OCI-LY1 (cell line): ENCODE results near the gene EXOC6B.
"Not testable (repeated sequence)": the region's sequence is repeated elsewhere in the genome, so short reads cannot be mapped to it uniquely, and the experiment has no call there.

Experiments used
- H2AFZ ChIP-seq: fragments of 200-600 bp; sonication (generic), shearing (Covaris generic); 2 replicates; pipeline ENCODE4 v1.6.0; 2014; ENCODE audit warnings: antibody characterized with exemption, mild to moderate bottlenecking, low read length
- H3F3A ChIP-seq: fragments of 200-600 bp; sonication (generic), shearing (Covaris generic); 2 replicates; pipeline ENCODE4 v1.6.0; 2014; ENCODE audit warnings: mild to moderate bottlenecking, antibody characterized with exemption, low read length, moderate library complexity; ENCODE audit not compliant: insufficient read depth
- H3K27ac ChIP-seq: fragments of 200-600 bp; sonication (generic); 2 replicates; pipeline ENCODE4 v1.5.1; 2014; ENCODE audit warnings: low read length, mixed run types, mild to moderate bottlenecking, low read depth; ENCODE audit not compliant: poor library complexity, severe bottlenecking
- H3K27me3 ChIP-seq: fragments of 200-600 bp; sonication (generic); 2 replicates; pipeline ENCODE4 v1.6.0; 2014; ENCODE audit warnings: antibody characterized with exemption, mild to moderate bottlenecking, low read length, moderate library complexity; ENCODE audit not compliant: insufficient read depth
- H3K36me3 ChIP-seq: fragments of 200-600 bp; sonication (generic); 2 replicates; pipeline ENCODE4 v1.6.1; 2014; ENCODE audit warnings: mild to moderate bottlenecking, antibody characterized with exemption, low read length, moderate library complexity, mixed read lengths; ENCODE audit not compliant: insufficient read depth
- H3K4me1 ChIP-seq: fragments of 200-600 bp; sonication (generic); 2 replicates; pipeline ENCODE4 v1.5.1; 2014; ENCODE audit warnings: mild to moderate bottlenecking, low read length, moderate library complexity; ENCODE audit not compliant: insufficient read depth, severe bottlenecking
- H3K4me2 ChIP-seq: fragments of 200-600 bp; sonication (generic), shearing (Covaris generic); 2 replicates; pipeline ENCODE4 v1.6.1; 2014; ENCODE audit warnings: low read length
- H3K4me3 ChIP-seq: fragments of 200-600 bp; sonication (generic); 2 replicates; pipeline ENCODE4 v1.5.1; 2014; ENCODE audit warnings: low read length, low read depth, mild to moderate bottlenecking, mixed read lengths; ENCODE audit not compliant: poor library complexity, severe bottlenecking
- H3K79me2 ChIP-seq: fragments of 200-600 bp; shearing (Covaris generic); 2 replicates; pipeline ENCODE4 v1.6.1; 2016; ENCODE audit warnings: mixed run types, low read length, mixed read lengths; ENCODE audit not compliant: insufficient read depth
- H3K9ac ChIP-seq: fragments of 200-600 bp; sonication (generic), shearing (Covaris generic); 2 replicates; pipeline ENCODE4 v1.6.1; 2014; ENCODE audit warnings: mild to moderate bottlenecking, low read length, mixed read lengths
- H3K9me2 ChIP-seq: fragments of 200-600 bp; sonication (generic), shearing (Covaris generic); 2 replicates; pipeline ENCODE4 v1.6.1; 2014; ENCODE audit warnings: low read depth, mild to moderate bottlenecking, low read length, mixed read lengths
- H3K9me3 ChIP-seq: fragments of 200-600 bp; shearing (Covaris generic); 2 replicates; pipeline ENCODE4 v1.6.1; 2014; ENCODE audit warnings: low read length, mixed read lengths
- H4K20me1 ChIP-seq: fragments of 200-600 bp; sonication (generic), shearing (Covaris generic); 2 replicates; pipeline ENCODE4 v1.6.0; 2016; ENCODE audit warnings: mild to moderate bottlenecking, low read length; ENCODE audit not compliant: insufficient read depth
- EZH2 ChIP-seq: fragments of 200-600 bp; sonication (generic), shearing (Covaris generic); IDR thresholded peaks from 2 replicates; pipeline ENCODE4 v1.8.0; 2017; ENCODE audit warnings: borderline replicate concordance, mixed run types, mild to moderate bottlenecking, antibody characterized with exemption, low read length, moderate library complexity, mixed read lengths
- TF ChIP-seq, protein P1 (sequence below): fragments of 200-600 bp; sonication (generic), shearing (Covaris generic); IDR thresholded peaks from 2 replicates; pipeline ENCODE4 v1.5.1; 2017; ENCODE audit warnings: mild to moderate bottlenecking, antibody characterized with exemption, low read length, moderate library complexity, mixed read lengths

The EXOC6B gene

DNA sequence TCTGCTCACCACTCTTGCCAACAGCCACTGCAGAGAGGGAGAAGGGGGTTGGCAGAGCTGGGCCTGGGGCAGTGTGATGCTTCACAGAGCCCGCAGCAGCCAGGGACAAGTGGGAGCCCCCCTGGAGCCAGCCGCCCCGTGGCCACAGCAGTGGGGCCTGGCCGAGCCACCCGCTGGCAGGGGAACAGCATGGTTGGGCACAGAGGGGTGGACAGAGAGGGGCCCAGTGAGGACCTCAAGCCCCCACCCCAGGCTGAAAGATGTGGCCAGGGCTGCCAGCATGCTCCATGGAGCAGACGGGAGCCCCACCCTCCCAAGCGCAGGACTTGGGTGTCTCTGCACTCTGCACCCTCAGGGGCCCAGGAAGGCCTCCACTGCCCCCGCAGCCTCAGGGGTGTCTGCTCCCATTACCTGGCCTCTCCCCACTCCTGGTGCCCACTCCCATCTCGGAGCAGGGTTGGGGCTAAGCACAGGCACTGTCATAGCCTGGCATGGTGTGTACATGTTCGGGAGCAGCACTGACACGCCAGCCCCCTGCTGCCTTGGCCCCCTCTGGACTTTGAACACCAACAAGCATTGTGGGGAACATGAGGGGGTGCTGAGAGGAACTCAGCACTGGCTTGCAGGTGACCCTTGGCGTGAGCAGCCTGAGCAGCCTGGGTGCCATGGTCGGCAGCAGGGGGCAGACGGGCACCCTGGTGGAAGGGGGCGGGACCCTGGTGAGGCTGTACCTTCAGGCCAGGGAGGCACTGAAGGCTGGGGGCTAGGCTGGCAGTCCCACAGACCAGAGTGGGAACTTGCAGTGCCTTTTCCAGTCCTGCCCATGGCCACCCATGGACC, 398.6 kb downstream of the EXOC6B start:
- Histone ChIP-seq H3K4me2 (no peak overlapping the region), H3K4me3 (no peak overlapping the region), H3K27me3 (no peaks in the 10 kb centered on the region), H4K20me1 (no peaks in the 10 kb centered on the region), H3F3A (no peaks in the 10 kb centered on the region), H3K4me1 (no peaks in the 10 kb centered on the region), H3K36me3 (no peaks in the 10 kb centered on the region), H3K9me2 (no peaks in the 10 kb centered on the region), H3K9me3 (no peaks in the 10 kb centered on the region), H3K9ac (no peak overlapping the region), H3K27ac (no peak overlapping the region), H2AFZ (no peak overlapping the region), H3K79me2 (no peaks in the 10 kb centered on the region)
- no peak for TF ChIP-seq EZH2
- TF ChIP-seq, protein P1, sequence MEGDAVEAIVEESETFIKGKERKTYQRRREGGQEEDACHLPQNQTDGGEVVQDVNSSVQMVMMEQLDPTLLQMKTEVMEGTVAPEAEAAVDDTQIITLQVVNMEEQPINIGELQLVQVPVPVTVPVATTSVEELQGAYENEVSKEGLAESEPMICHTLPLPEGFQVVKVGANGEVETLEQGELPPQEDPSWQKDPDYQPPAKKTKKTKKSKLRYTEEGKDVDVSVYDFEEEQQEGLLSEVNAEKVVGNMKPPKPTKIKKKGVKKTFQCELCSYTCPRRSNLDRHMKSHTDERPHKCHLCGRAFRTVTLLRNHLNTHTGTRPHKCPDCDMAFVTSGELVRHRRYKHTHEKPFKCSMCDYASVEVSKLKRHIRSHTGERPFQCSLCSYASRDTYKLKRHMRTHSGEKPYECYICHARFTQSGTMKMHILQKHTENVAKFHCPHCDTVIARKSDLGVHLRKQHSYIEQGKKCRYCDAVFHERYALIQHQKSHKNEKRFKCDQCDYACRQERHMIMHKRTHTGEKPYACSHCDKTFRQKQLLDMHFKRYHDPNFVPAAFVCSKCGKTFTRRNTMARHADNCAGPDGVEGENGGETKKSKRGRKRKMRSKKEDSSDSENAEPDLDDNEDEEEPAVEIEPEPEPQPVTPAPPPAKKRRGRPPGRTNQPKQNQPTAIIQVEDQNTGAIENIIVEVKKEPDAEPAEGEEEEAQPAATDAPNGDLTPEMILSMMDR: no peak

DNA sequence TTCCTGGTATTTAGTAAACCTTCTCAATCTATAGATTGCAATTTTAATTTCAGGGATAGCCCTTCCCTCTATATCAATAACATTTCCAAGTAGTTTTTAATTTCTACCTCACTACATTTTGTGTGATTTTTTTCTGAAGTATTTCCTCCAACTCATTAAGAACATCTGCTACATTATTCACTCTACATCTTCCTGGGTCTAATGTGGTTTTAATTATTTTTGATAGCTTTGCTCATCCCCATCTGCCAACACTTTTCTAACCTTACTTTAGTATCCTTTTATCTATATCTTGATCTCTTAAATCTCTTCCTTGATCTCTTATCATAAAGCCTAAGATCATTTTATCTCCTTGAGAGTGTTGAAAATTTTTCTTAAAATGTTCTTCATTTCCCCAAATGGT, 399.8 kb downstream of the EXOC6B start:
- Histone ChIP-seq H3K4me1 (no peaks in the 10 kb centered on the region), H3F3A (no peaks in the 10 kb centered on the region), H3K9me2 (no peaks in the 10 kb centered on the region), H3K27me3 (no peaks in the 10 kb centered on the region), H3K4me2 (no peak overlapping the region), H2AFZ (no peak overlapping the region), H3K27ac (no peak overlapping the region), H3K9me3 (no peaks in the 10 kb centered on the region), H3K9ac (no peak overlapping the region), H4K20me1 (no peaks in the 10 kb centered on the region), H3K4me3 (no peak overlapping the region), H3K79me2 (no peaks in the 10 kb centered on the region), H3K36me3 (no peaks in the 10 kb centered on the region)
- no peak for TF ChIP-seq EZH2
- TF ChIP-seq, protein P1: no peak

DNA sequence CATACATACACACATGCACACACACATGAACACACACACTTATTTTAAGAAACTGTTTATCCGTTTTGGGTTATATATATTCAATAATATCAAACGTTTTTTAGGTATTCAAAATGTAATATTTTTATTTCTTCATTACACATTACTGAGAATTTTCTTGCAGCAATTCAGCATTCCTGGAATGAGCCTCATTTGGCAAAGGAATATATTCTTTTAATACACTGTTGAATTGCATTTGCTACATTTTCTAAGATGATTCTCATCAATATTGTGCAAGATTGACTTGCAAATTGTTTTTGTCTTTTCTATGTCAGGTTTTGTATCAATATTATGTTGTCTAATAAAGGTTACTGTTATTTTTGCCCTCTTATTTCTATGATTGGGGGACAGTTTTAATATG, 402.1 kb downstream of the EXOC6B start:
- no peaks in the 10 kb centered on the region for H3K79me2 ChIP-seq
- H3K4me3 ChIP-seq: no peak overlapping the region
- no peak for TF ChIP-seq EZH2
- TF ChIP-seq, protein P1: no peak
- H3K4me2 ChIP-seq: no peak overlapping the region
- H3K4me1 ChIP-seq: no peaks in the 10 kb centered on the region
- H3K9me3 ChIP-seq: no peaks in the 10 kb centered on the region
- no peaks in the 10 kb centered on the region for H3K9me2 ChIP-seq
- H3F3A ChIP-seq: no peaks in the 10 kb centered on the region
- no peak overlapping the region for H3K9ac ChIP-seq
- H3K36me3 ChIP-seq: no peaks in the 10 kb centered on the region
- no peaks in the 10 kb centered on the region for H3K27me3 ChIP-seq
- H3K27ac ChIP-seq: no peak overlapping the region
- no peaks in the 10 kb centered on the region for H4K20me1 ChIP-seq
- H2AFZ ChIP-seq: no peak overlapping the region

DNA sequence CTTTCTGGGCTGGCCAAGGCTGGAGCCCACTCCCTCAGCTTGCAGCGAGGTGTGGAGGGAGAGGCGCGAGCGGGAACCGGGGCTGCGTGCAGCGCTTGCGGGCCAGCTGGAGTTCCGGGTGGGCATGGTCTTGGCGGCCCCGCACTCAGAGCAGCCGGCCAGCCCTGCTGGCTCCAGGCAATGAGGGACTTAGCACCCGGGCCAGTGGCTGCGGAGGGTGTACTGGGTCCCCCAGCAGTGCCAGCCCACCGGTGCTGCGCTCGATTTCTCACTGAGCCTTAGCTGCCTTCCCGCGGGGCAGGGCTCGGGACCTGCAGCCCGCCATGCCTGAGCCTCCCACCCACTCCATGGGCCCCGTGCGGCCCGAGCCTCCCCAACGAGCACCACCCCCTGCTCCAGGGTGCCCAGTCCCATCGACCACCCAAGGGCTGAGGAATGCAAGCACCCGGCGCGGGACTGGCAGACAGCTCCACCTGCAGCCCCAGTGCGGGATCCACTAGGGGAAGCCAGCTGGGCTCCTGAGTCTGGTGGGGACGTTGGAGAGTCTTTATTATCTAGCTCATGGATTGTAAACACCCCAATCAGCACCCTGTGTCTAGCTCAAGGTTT, 404.0 kb downstream of the EXOC6B start:
- H4K20me1 ChIP-seq, H3K9ac ChIP-seq, H2AFZ ChIP-seq, H3F3A ChIP-seq, H3K4me3 ChIP-seq, H3K9me3 ChIP-seq, H3K4me1 ChIP-seq, H3K27ac ChIP-seq, H3K9me2 ChIP-seq, H3K4me2 ChIP-seq, H3K27me3 ChIP-seq, H3K36me3 ChIP-seq, H3K79me2 ChIP-seq: not testable (repeated sequence)
